Ascending aorta (tissue), 2 donors: ENCODE data around the gene LIN7B. TPM values are rescaled to one million over a fixed set of nuclear protein-coding genes. Genes with fewer than 3 reads are reported as not detected.
"Not testable (repeated sequence)": the region's sequence is repeated elsewhere in the genome, so short reads cannot be mapped to it uniquely, and the experiment has no call there.

Experiments used
- DNase-seq, 2 donors: peaks; one replicate each; pipeline ENCODE4 v3.0.0-alpha.2; 2019; ENCODE audit warnings: low spot score in 2 of 2
- H3K27ac ChIP-seq, 2 donors: fragments of 200-600 bp; sonication (generic); one replicate each; pipeline ENCODE4 v1.5.1; 2016 to 2017; ENCODE audit warnings: mild to moderate bottlenecking in 1 of 2
- H3K27me3 ChIP-seq: fragments of 200-600 bp; sonication (generic); one replicate; pipeline ENCODE4 v1.5.1; 2017
- H3K36me3 ChIP-seq, 2 donors: fragments of 200-600 bp; sonication (generic); one replicate each; pipeline ENCODE4 v1.5.1; 2016
- H3K4me1 ChIP-seq, 2 donors: fragments of 200-600 bp; sonication (generic); one replicate each; pipeline ENCODE4 v1.5.1; 2016 to 2017; ENCODE audit warnings: mild to moderate bottlenecking in 1 of 2
- H3K4me3 ChIP-seq, 2 donors: fragments of 200-600 bp; sonication (generic); one replicate each; pipeline ENCODE4 v1.5.1; 2016 to 2017; ENCODE audit warnings: mild to moderate bottlenecking in 1 of 2
- H3K9me3 ChIP-seq, 2 donors: fragments of 200-600 bp; sonication (generic); one replicate each; pipeline ENCODE4 v1.5.1; 2016
- CTCF ChIP-seq, 3 experiments: fragments of 200-600 bp in 2 of 3; fragments of 450-650 bp in 1 of 3; sonication (generic) in 2 of 3; IDR thresholded peaks; one replicate each; pipeline ENCODE4 v1.5.1; 2016 to 2019; ENCODE audit warnings: antibody characterized with exemption in 3 of 3, mild to moderate bottlenecking in 1 of 3, moderate library complexity in 1 of 3
- intact Hi-C: fragments of 100-400 bp; cut with DNase I; formaldehyde crosslinking; loops from one replicate; pipeline ENCODE4 v1.15.1; 2023
- total RNA-seq: library from RNA; depleted of rRNA; stranded (reverse); fragments of >200 nt; gene quantifications from one replicate; pipeline ENCODE4 v1.1.0, GENCODE V29; 2016

The LIN7B gene
- total RNA-seq, 1 donor from 2014 or later, result 42.1 TPM

- no peak for TF ChIP-seq CTCF (IDR thresholded peaks at IDR 0.05)
- peaks cover 14 to 20% of the 10 kb centered on the region in 2 donors for H3K4me1 ChIP-seq
- H3K4me3 ChIP-seq, result peak within 1 kb of the TSS; percentile 63 to 73
- DNase-seq, result peak in 1 of 2 donors; percentile 81
- peak within 1 kb of the TSS; percentile 93 to 96 for H3K27ac ChIP-seq
- no peaks in the 10 kb centered on the region for H3K9me3 ChIP-seq
- intact Hi-C loops, result loop anchor here (1.0 kb wide), 2 partner anchors 9 to 30 kb away; no protein-coding TSS in a partner anchor
- no peaks in the 10 kb centered on the region for H3K36me3 ChIP-seq
- H3K27me3 ChIP-seq, result no peaks in the 10 kb centered on the region
Observed at GRCh38 chr19:49119411-49120324, 5.5 kb downstream of the LIN7B start, which contains the start of gene PPFIA3. Gene PPFIA3, plus strand, starts transcription at chr19:49119544. Its CDS starts 8,330 bp downstream, at chr19:49127874.

- Histone ChIP-seq H3K36me3 (no peaks in the 10 kb centered on the region), H3K27me3 (no peaks in the 10 kb centered on the region), H3K4me1 (peaks cover 14 to 20% of the 10 kb centered on the region in 2 donors), H3K9me3 (no peaks in the 10 kb centered on the region), H3K27ac (no peak overlapping the region), H3K4me3 (peak overlapping the region; percentile 53 to 73)
- DNase-seq, result no peak
- TF ChIP-seq CTCF (IDR thresholded peaks at IDR 0.05), result no peak
- intact Hi-C loops, result no loop called here
Observed at GRCh38 chr19:49120325-49120683, 6.1 kb downstream of the LIN7B start.

GRCh38 chr19:49120868-49121267, 6.7 kb downstream of the LIN7B start:
- intact Hi-C loops, result no loop called here
- no peak for DNase-seq
- TF ChIP-seq CTCF (IDR thresholded peaks at IDR 0.05), result no peak

GRCh38 chr19:49121841-49122240, 7.7 kb downstream of the LIN7B start:
- H3K36me3 ChIP-seq, H3K4me3 ChIP-seq, intact Hi-C loops, DNase-seq, H3K27ac ChIP-seq, H3K27me3 ChIP-seq, H3K9me3 ChIP-seq: not testable (repeated sequence)
- peaks cover 14 to 20% of the 10 kb centered on the region in 2 donors for H3K4me1 ChIP-seq

More at GRCh38 chr19:49120868-49121267, 6.7 kb downstream of the LIN7B start:
- Histone ChIP-seq H3K4me1 (peaks cover 14 to 20% of the 10 kb centered on the region in 2 donors), H3K27ac (no peak overlapping the region), H3K27me3 (no peaks in the 10 kb centered on the region), H3K36me3 (no peaks in the 10 kb centered on the region), H3K4me3 (no peak overlapping the region), H3K9me3 (no peaks in the 10 kb centered on the region)

- DNase-seq, H3K36me3 ChIP-seq, H3K4me3 ChIP-seq, H3K27ac ChIP-seq, intact Hi-C loops, H3K27me3 ChIP-seq, H3K9me3 ChIP-seq: not testable (repeated sequence)
- peaks cover 7 to 17% of the 10 kb centered on the region in 2 donors for H3K4me1 ChIP-seq
Observed at GRCh38 chr19:49123285-49123684, 9.1 kb downstream of the LIN7B start.

GRCh38 chr19:49125025-49125731, 11.0 kb downstream of the LIN7B start:
- Histone ChIP-seq H3K9me3 (no peaks in the 10 kb centered on the region), H3K36me3 (no peaks in the 10 kb centered on the region), H3K4me1 (peaks cover 0 to 10% of the 10 kb centered on the region in 2 donors), H3K27me3 (no peaks in the 10 kb centered on the region), H3K4me3 (no peak overlapping the region), H3K27ac (no peak overlapping the region)
- DNase-seq, result no peak
- intact Hi-C loops, result no loop called here
- TF ChIP-seq CTCF (IDR thresholded peaks at IDR 0.05), result no peak
